SK-N-MC (cell line): ENCODE results near the gene FLRT1.

Experiments used
- EZH2 ChIP-seq: fragments of 200-600 bp; sonication (generic); IDR thresholded peaks from one replicate; pipeline ENCODE4 v1.6.1; 2017; ENCODE audit warnings: antibody characterized with exemption
- FOXP2 ChIP-seq: optimal IDR thresholded peaks from 2 replicates; pipeline ENCODE3; 2011; ENCODE audit warnings: mild to moderate bottlenecking, moderate library complexity; ENCODE audit not compliant: insufficient read depth; ENCODE audit errors: extremely low read length, control extremely low read depth
- POLR2AphosphoS5 ChIP-seq: IDR thresholded peaks from 2 replicates; pipeline ENCODE4 v1.6.1; 2012; ENCODE audit warnings: mild to moderate bottlenecking, low read depth, low read length, borderline replicate concordance

DNA sequence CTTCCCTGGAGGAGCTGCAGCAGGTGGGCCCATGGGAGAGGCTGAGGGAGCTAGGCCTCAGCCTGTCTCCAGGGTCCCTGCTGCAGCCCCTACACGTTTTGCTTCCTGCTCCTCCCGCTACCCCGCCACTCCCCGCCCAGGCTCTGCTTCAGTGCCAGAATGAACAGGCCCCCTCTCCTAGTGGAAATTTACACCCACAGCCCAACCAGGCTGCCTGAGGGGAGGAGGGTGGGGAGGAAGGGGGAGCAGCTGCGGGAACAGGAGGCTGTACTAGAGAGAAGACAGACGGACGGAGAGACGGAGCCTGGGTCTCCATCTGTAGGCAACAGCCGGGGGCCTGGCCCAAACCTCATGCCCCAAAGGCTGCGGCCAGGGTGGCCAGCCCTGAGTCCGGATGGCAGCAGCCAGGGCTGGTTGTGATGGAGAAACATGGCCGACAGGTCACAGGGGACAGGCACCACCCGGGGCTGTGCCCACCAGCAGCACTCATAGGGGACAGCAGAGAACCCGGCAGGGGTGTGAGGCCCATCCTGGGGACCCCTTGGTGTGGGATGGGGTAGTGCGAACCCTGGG is 20.6 kb downstream of the FLRT1 start:
- TF ChIP-seq EZH2 (no peak), POLR2AphosphoS5 (no peak), FOXP2 (no peak)
